ENCODE data around the gene GALNTL6. TPM values are rescaled to one million over a fixed set of nuclear protein-coding genes. Genes with fewer than 3 reads are reported as not detected.

GALNTL6 gene
- total and polyA plus RNA-seq, 4 donors = 0.08 to 0.09 (median 0.09) TPM; not detected in 1

DNA sequence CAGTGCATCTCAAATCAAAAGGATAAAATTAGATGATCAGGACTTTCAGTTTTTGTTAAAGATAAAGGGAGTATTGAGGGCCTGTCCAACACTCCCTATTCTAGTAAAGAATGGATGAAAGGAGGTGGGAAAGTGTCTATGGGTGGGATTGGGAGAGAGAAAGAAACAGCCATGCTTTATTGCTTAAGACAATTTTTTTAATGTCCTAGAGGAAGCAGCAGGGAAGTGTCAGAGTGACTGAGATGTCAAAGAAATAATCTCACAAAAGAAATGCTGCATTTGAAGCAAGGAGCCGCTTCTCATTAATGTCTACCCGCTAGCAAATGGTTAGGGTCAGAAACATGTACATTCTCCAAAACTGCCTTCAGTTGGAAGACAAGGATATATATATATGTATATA lies 1238.0 kb downstream of the GALNTL6 start:
- ATAC-seq (ENCODE audit: insufficient read depth, low FRiP score) (no peak), DNase-seq (peak in 1 of 3 donors; percentile 0)
- no peak overlapping the region for H3K4me3 ChIP-seq
- no peak overlapping the region for H3K9ac ChIP-seq (ENCODE audit: insufficient read depth in 1 of 2, low read length in 2 of 2)
- H3K4me1 ChIP-seq (ENCODE audit: control insufficient read depth in 5 of 5, insufficient read depth in 5 of 5, low read length in 5 of 5) = no peaks in the 10 kb centered on the region
- no peak overlapping the region for H3K27ac ChIP-seq (ENCODE audit: low read depth in 1 of 2, low read length in 1 of 2)
- no peaks in the 10 kb centered on the region for H3K9me3 ChIP-seq (ENCODE audit: control insufficient read depth in 4 of 4, insufficient read depth in 3 of 4, low read length in 3 of 4)
- WGBS, 2 donors = 80 to 93% methylated on average over 2 of the region's 2 CpGs
- no peaks in the 10 kb centered on the region for H3K27me3 ChIP-seq (ENCODE audit: control insufficient read depth in 3 of 3, insufficient read depth in 3 of 3, low read length in 2 of 3)
- TF ChIP-seq, protein P1, sequence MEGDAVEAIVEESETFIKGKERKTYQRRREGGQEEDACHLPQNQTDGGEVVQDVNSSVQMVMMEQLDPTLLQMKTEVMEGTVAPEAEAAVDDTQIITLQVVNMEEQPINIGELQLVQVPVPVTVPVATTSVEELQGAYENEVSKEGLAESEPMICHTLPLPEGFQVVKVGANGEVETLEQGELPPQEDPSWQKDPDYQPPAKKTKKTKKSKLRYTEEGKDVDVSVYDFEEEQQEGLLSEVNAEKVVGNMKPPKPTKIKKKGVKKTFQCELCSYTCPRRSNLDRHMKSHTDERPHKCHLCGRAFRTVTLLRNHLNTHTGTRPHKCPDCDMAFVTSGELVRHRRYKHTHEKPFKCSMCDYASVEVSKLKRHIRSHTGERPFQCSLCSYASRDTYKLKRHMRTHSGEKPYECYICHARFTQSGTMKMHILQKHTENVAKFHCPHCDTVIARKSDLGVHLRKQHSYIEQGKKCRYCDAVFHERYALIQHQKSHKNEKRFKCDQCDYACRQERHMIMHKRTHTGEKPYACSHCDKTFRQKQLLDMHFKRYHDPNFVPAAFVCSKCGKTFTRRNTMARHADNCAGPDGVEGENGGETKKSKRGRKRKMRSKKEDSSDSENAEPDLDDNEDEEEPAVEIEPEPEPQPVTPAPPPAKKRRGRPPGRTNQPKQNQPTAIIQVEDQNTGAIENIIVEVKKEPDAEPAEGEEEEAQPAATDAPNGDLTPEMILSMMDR (IDR thresholded peaks at IDR 0.05; ENCODE audit: control extremely low read depth, extremely low read depth) = no peak
- no peaks in the 10 kb centered on the region for H3K36me3 ChIP-seq (ENCODE audit: control insufficient read depth in 4 of 4, insufficient read depth in 4 of 4, low read length in 4 of 4)

DNA sequence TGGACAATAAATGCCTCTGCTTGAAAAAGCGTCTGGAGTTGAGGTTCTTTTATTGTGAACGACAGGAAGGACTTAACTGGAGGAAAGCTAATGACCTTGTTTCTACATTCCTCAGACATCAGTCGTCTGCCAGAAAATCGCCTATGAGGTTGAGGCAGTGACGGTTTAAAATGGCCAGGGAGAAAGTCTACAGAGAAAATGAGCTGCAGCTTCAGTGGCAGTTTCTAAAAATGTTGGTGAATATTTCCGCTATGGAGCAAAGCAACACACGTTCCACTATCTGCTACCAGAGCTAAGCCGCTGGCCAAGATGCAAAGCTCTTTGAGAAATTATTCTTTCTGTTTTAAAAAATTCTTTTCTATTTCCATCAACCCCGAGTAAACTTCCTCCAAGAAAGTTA lies 1238.5 kb downstream of the GALNTL6 start:
- WGBS, 2 donors = 56 to 67% methylated on average over 9 of the region's 9 CpGs
- TF ChIP-seq, protein P1 (IDR thresholded peaks at IDR 0.05; ENCODE audit: control extremely low read depth, extremely low read depth) = no peak
- DNase-seq = peak; percentile 15 to 50 (median 36)

DNA sequence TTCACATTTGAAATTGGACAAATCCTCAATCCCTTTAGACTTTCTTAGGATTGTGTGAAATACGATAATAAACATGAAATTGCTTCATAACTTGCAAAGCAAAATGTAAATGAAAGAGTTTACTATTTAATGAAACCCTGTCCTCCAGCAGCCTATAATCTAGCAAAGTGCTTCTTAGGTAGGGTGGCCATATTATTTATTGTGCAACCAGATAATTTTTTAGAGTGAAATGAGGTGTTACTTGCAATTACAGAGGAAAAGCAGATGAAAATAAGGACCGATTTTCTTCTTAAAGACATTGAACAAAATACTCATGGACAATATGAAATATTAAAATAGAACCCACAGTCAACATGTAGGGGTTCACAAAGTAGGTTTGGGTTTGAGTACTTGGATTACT lies 1239.2 kb downstream of the GALNTL6 start:
- no peak overlapping the region for H3K4me3 ChIP-seq
- H3K36me3 ChIP-seq (ENCODE audit: control insufficient read depth in 4 of 4, insufficient read depth in 4 of 4, low read length in 4 of 4) = no peaks in the 10 kb centered on the region
- H3K9ac ChIP-seq (ENCODE audit: insufficient read depth in 1 of 2, low read length in 2 of 2) = no peak overlapping the region
- no peaks in the 10 kb centered on the region for H3K27me3 ChIP-seq (ENCODE audit: control insufficient read depth in 3 of 3, insufficient read depth in 3 of 3, low read length in 2 of 3)
- WGBS, 2 donors = 81 to 92% methylated on average over 2 of the region's 2 CpGs
- TF ChIP-seq, protein P1 (IDR thresholded peaks at IDR 0.05; ENCODE audit: control extremely low read depth, extremely low read depth) = no peak
- H3K27ac ChIP-seq (ENCODE audit: low read depth in 1 of 2, low read length in 1 of 2) = no peak overlapping the region
- no peaks in the 10 kb centered on the region for H3K9me3 ChIP-seq (ENCODE audit: control insufficient read depth in 4 of 4, insufficient read depth in 3 of 4, low read length in 3 of 4)
- ATAC-seq (ENCODE audit: insufficient read depth, low FRiP score) (no peak), DNase-seq (no peak)
- peaks cover 0 to 2% (median 0%) of the 10 kb centered on the region in 5 donors for H3K4me1 ChIP-seq (ENCODE audit: control insufficient read depth in 5 of 5, insufficient read depth in 5 of 5, low read length in 5 of 5)

More for the DNA sequence above, 1238.5 kb downstream of the GALNTL6 start:
- no peak for ATAC-seq (ENCODE audit: insufficient read depth, low FRiP score)
- Histone ChIP-seq H3K36me3 (ENCODE audit: control insufficient read depth in 4 of 4, insufficient read depth in 4 of 4, low read length in 4 of 4) (no peaks in the 10 kb centered on the region), H3K27ac (ENCODE audit: low read depth in 1 of 2, low read length in 1 of 2) (no peak overlapping the region), H3K27me3 (ENCODE audit: control insufficient read depth in 3 of 3, insufficient read depth in 3 of 3, low read length in 2 of 3) (no peaks in the 10 kb centered on the region), H3K4me3 (no peak overlapping the region), H3K4me1 (ENCODE audit: control insufficient read depth in 5 of 5, insufficient read depth in 5 of 5, low read length in 5 of 5) (no peaks in the 10 kb centered on the region), H3K9me3 (ENCODE audit: control insufficient read depth in 4 of 4, insufficient read depth in 3 of 4, low read length in 3 of 4) (no peaks in the 10 kb centered on the region), H3K9ac (ENCODE audit: insufficient read depth in 1 of 2, low read length in 2 of 2) (peak overlapping the region in 1 of 2 donors; percentile 40)

DNA sequence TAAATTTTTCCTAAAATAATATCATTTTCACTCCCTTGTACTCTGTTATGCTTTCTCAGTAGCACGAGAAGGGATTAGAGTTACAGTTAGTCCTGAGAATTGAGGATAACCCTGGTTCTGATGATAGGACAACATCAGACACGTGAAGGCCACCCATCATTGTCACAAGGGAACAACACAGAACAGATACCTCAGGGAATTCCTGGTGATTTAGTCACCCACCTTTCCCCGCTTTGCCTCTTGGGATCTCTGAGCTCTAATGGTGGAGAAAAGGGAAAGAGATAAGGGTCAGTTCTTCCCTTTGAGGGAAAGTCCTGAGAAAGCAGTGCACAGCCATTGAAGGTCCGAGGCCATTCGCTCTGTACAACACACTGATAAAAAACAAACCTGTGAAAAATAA lies 1243.1 kb downstream of the GALNTL6 start:
- ATAC-seq (ENCODE audit: insufficient read depth, low FRiP score) = no peak
- Histone ChIP-seq H3K4me1 (ENCODE audit: control insufficient read depth in 5 of 5, insufficient read depth in 5 of 5, low read length in 5 of 5) (peaks cover 0 to 5% (median 0%) of the 10 kb centered on the region in 5 donors), H3K27ac (ENCODE audit: low read depth in 1 of 2, low read length in 1 of 2) (no peak overlapping the region), H3K9ac (ENCODE audit: insufficient read depth in 1 of 2, low read length in 2 of 2) (no peak overlapping the region), H3K9me3 (ENCODE audit: control insufficient read depth in 4 of 4, insufficient read depth in 3 of 4, low read length in 3 of 4) (no peaks in the 10 kb centered on the region), H3K36me3 (ENCODE audit: control insufficient read depth in 4 of 4, insufficient read depth in 4 of 4, low read length in 4 of 4) (no peaks in the 10 kb centered on the region), H3K27me3 (ENCODE audit: control insufficient read depth in 3 of 3, insufficient read depth in 3 of 3, low read length in 2 of 3) (no peaks in the 10 kb centered on the region), H3K4me3 (no peak overlapping the region)
- WGBS, 2 donors = 92 to 96% methylated on average over 5 of the region's 5 CpGs
- TF ChIP-seq, protein P1 (IDR thresholded peaks at IDR 0.05; ENCODE audit: control extremely low read depth, extremely low read depth) = no peak
- DNase-seq = no peak
